Adrenal gland (tissue), 12 donors: ENCODE data around the gene MTNR1A. TPM values are rescaled to one million over a fixed set of nuclear protein-coding genes. Genes with fewer than 3 reads are reported as not detected.

Experiments
- DNase-seq, 7 donors: peaks; one replicate each; pipeline ENCODE4 v3.0.0-alpha.2; 2019 to 2020
- H3K27ac ChIP-seq, 5 donors: fragments of 200-600 bp; sonication (generic) in 4 of 5; 1 replicate in 3 of 5; 2 replicates in 2 of 5; pipeline versions ENCODE4 v1.5.1 to v1.8.0; 2016 to 2020; ENCODE audit warnings: mild to moderate bottlenecking in 1 of 5
- H3K27me3 ChIP-seq: fragments of 200-600 bp; 2 replicates; pipeline ENCODE4 v1.8.0; 2021
- H3K36me3 ChIP-seq, 2 donors: fragments of 200-600 bp; replicated peaks in 1 of 2; 1 replicate in 1 of 2; 2 replicates in 1 of 2; pipeline versions ENCODE4 v1.5.1 to v1.8.0; 2018 to 2022
- H3K4me1 ChIP-seq, 2 donors: fragments of 200-600 bp; replicated peaks in 1 of 2; 1 replicate in 1 of 2; 2 replicates in 1 of 2; pipeline versions ENCODE4 v1.5.1 to v1.8.0; 2018 to 2021
- H3K4me3 ChIP-seq, 4 donors: fragments of 200-600 bp; sonication (generic) in 3 of 4; one replicate each; pipeline ENCODE4 v1.5.1; 2016 to 2018
- H3K9me3 ChIP-seq, 3 donors: fragments of 200-600 bp; sonication (generic) in 1 of 3; replicated peaks in 1 of 3; 1 replicate in 2 of 3; 2 replicates in 1 of 3; pipeline versions ENCODE4 v1.5.1 to v1.8.0; 2016 to 2021
- CTCF ChIP-seq, 6 experiments: fragments of 450-650 bp in 4 of 6; fragments of 200-600 bp in 2 of 6; sonication (generic) in 1 of 6; IDR thresholded peaks; 1 replicate in 5 of 6; 2 replicates in 1 of 6; pipeline versions ENCODE4 v1.5.1 to v1.8.0; 2016 to 2021; ENCODE audit warnings: antibody characterized with exemption in 6 of 6, mild to moderate bottlenecking in 2 of 6, moderate library complexity in 1 of 6
- POLR2A ChIP-seq, 2 donors: fragments of 450-650 bp; IDR thresholded peaks; one replicate each; pipeline ENCODE4 v1.6.1; 2017; ENCODE audit warnings: antibody characterized with exemption in 2 of 2, mild to moderate bottlenecking in 2 of 2, moderate library complexity in 1 of 2
- WGBS, 4 donors: extraction: QIAGEN DNeasy Blood & Tissue Kit in 2 of 4; methylation state at CpG; one replicate each; pipeline versions ENCODE4 v1.1.5 to v1.1.7; 2013 to 2017; 5-methylcytosine and 5-hydroxymethylcytosine counted together
- intact Hi-C, 2 donors: fragments of 100-400 bp; cut with DNase I; formaldehyde crosslinking; loops; one replicate each; pipeline versions ENCODE4 v1.14.1 to v1.15.0; 2022 to 2023
- polyA plus RNA-seq, 3 donors: library from polyadenylated mRNA; stranded (reverse); fragments of 200-250 nt in 2 of 3; fragments of 350-450 nt in 1 of 3; fragmentation: Illumina TruSeq in 1 of 3; extraction: RNeasy Lipid Tissue Mini Kit (QIAGEN cat#74804) in 1 of 3; gene quantifications; one replicate each; pipeline ENCODE4 v1.2.3, GENCODE V29; 2013 to 2014
- total RNA-seq, 9 donors: library from RNA; depleted of rRNA in 4 of 9; stranded (reverse); fragments of >200 nt in 4 of 9; fragments of 120-200 nt in 1 of 9; fragmentation: NEBNext Ultra II Directional in 1 of 9; extraction: Animal tissue kit (Norgen Biotek cat#: 25700) in 1 of 9; gene quantifications; one replicate each; pipeline versions ENCODE4 v1.1.0 to v1.2.4, GENCODE V29; 2013 to 2023
- donor health status: healthy with polysubstance abuse.
- donor health status: Bipolar disorder and iron deficiency.
- donor health status: DM: yes; HTN: yes; CAD: no.
- donor health status: DM: no; HTN: no; CAD: no.
- donor health status: DM: no; HTN: no; CAD: no.
- donor health status: DM: yes; HTN: yes; CAD: no.

MTNR1A gene
- total and polyA plus RNA-seq, 12 donors: not detected

- Histone ChIP-seq H3K9me3 (no peaks in the 10 kb centered on the region), H3K4me1 (no peaks in the 10 kb centered on the region), H3K36me3 (no peaks in the 10 kb centered on the region), H3K27ac (no peak overlapping the region), H3K4me3 (no peak overlapping the region), H3K27me3 (no peaks in the 10 kb centered on the region)
- WGBS, 4 donors: 17 to 24% (median 20%) methylated on average over 4 of the region's 4 CpGs
- intact Hi-C loops: loop anchor here (5.0 to 10.0 kb wide), 3 partner anchors 113 to 293 kb away; no protein-coding TSS in a partner anchor
- DNase-seq: peak; percentile 38 to 88 (median 80)
- TF ChIP-seq POLR2A (IDR thresholded peaks at IDR 0.05): no peak
- TF ChIP-seq CTCF (IDR thresholded peaks at IDR 0.05): peak; percentile 65 to 96 (median 75)
Measured at GRCh38 chr4:186587416-186588018, 32.1 kb upstream of the MTNR1A start.

GRCh38 chr4:186586205-186586604 lies 30.8 kb upstream of the MTNR1A start:
- Histone ChIP-seq H3K4me1 (no peaks in the 10 kb centered on the region), H3K9me3 (no peaks in the 10 kb centered on the region), H3K27me3 (no peaks in the 10 kb centered on the region), H3K27ac (no peak overlapping the region), H3K36me3 (no peaks in the 10 kb centered on the region), H3K4me3 (no peak overlapping the region)
- intact Hi-C loops: loop anchor here (5.0 to 10.0 kb wide), 3 partner anchors 111 to 291 kb away; no protein-coding TSS in a partner anchor
- TF ChIP-seq POLR2A (IDR thresholded peaks at IDR 0.05) (no peak), CTCF (IDR thresholded peaks at IDR 0.05) (no peak)
- 66 to 75% (median 70%) methylated on average over 8 of the region's 8 CpGs for WGBS, 4 donors
- DNase-seq: no peak

- Histone ChIP-seq H3K27me3 (no peaks in the 10 kb centered on the region), H3K4me1 (no peaks in the 10 kb centered on the region), H3K9me3 (no peaks in the 10 kb centered on the region), H3K4me3 (no peak overlapping the region), H3K36me3 (no peaks in the 10 kb centered on the region), H3K27ac (no peak overlapping the region)
- TF ChIP-seq POLR2A (IDR thresholded peaks at IDR 0.05) (no peak), CTCF (IDR thresholded peaks at IDR 0.05) (no peak)
- intact Hi-C loops: loop anchor here (5.0 to 10.0 kb wide), 3 partner anchors 110 to 290 kb away; no protein-coding TSS in a partner anchor
- 73 to 86% (median 81%) methylated on average over 6 of the region's 6 CpGs for WGBS, 4 donors
- no peak for DNase-seq
Measured at GRCh38 chr4:186584912-186585311, 29.5 kb upstream of the MTNR1A start.

GRCh38 chr4:186581421-186581820 lies 26.1 kb upstream of the MTNR1A start:
- Histone ChIP-seq H3K9me3 (no peaks in the 10 kb centered on the region), H3K27me3 (no peaks in the 10 kb centered on the region), H3K36me3 (no peaks in the 10 kb centered on the region), H3K27ac (no peak overlapping the region), H3K4me1 (no peaks in the 10 kb centered on the region), H3K4me3 (no peak overlapping the region)
- no peak for TF ChIP-seq POLR2A (IDR thresholded peaks at IDR 0.05)
- no peak for TF ChIP-seq CTCF (IDR thresholded peaks at IDR 0.05)
- intact Hi-C loops: loop anchor here (10.0 kb wide), 2 partner anchors 107 to 287 kb away; no protein-coding TSS in a partner anchor
- DNase-seq: no peak
- WGBS, 4 donors: 82 to 90% (median 85%) methylated on average over 6 of the region's 6 CpGs
